NCI-H146 treated with DMSO at 0.1 percent for 48 hours (cell line): Measurements from ENCODE around the gene OR2A7.
"Not testable (repeated sequence)": the region's sequence is repeated elsewhere in the genome, so short reads cannot be mapped to it uniquely, and the experiment has no call there.

ENCODE experiments used
- DNase-seq: peaks from one replicate; lab custom pipeline; 2025; ENCODE audit not compliant: unreplicated experiment; lab: John Stamatoyannopoulos, UW

Gene OR2A7

GRCh38 chr7:144264692-144265091, at the start of gene OR2A7:
OR2A7 (minus strand) TSS chr7:144264792; CDS start chr7:144259628, 5,164 bp downstream.
- not testable (repeated sequence) for DNase-seq

- DNase-seq, result not testable (repeated sequence)
Observed at GRCh38 chr7:144311872-144312469, 47.4 kb upstream of the OR2A7 start, which contains the start of gene OR2A1. OR2A1 (plus strand) TSS chr7:144312419; CDS start chr7:144318125, 5,706 bp downstream.

- DNase-seq, result not testable (repeated sequence)
Observed at GRCh38 chr7:144311218-144311617, 46.6 kb upstream of the OR2A7 start.

GRCh38 chr7:144309702-144310101, 45.1 kb upstream of the OR2A7 start:
- DNase-seq, result not testable (repeated sequence)

- not testable (repeated sequence) for DNase-seq
Observed at GRCh38 chr7:144305156-144305555, 40.6 kb upstream of the OR2A7 start.

GRCh38 chr7:144303607-144304006, 39.0 kb upstream of the OR2A7 start:
- DNase-seq, result not testable (repeated sequence)

- DNase-seq, result not testable (repeated sequence)
Observed at GRCh38 chr7:144302578-144303303, 38.1 kb upstream of the OR2A7 start.

- DNase-seq, result not testable (repeated sequence)
Observed at GRCh38 chr7:144293794-144294499, 29.4 kb upstream of the OR2A7 start.

GRCh38 chr7:144292384-144293161, 28.0 kb upstream of the OR2A7 start:
- DNase-seq, result not testable (repeated sequence)

GRCh38 chr7:144291607-144292006, 27.0 kb upstream of the OR2A7 start:
- DNase-seq, result not testable (repeated sequence)

- not testable (repeated sequence) for DNase-seq
Observed at GRCh38 chr7:144287171-144287784, 22.7 kb upstream of the OR2A7 start.

GRCh38 chr7:144283716-144284115, 19.1 kb upstream of the OR2A7 start:
- not testable (repeated sequence) for DNase-seq

- not testable (repeated sequence) for DNase-seq
Observed at GRCh38 chr7:144282490-144282889, 17.9 kb upstream of the OR2A7 start.

GRCh38 chr7:144281981-144282380, 17.4 kb upstream of the OR2A7 start:
- DNase-seq, result not testable (repeated sequence)

- not testable (repeated sequence) for DNase-seq
Observed at GRCh38 chr7:144280010-144280409, 15.4 kb upstream of the OR2A7 start.

- not testable (repeated sequence) for DNase-seq
Observed at GRCh38 chr7:144275281-144275680, 10.7 kb upstream of the OR2A7 start.

- DNase-seq, result not testable (repeated sequence)
Observed at GRCh38 chr7:144269188-144269587, 4.6 kb upstream of the OR2A7 start, which contains the start of gene CTAGE8. CTAGE8 (minus strand) TSS chr7:144269288; CDS start chr7:144269250, 38 bp downstream.

GRCh38 chr7:144262128-144262527, 2.5 kb downstream of the OR2A7 start:
- not testable (repeated sequence) for DNase-seq

GRCh38 chr7:144259067-144259466, 5.5 kb downstream of the OR2A7 start:
- not testable (repeated sequence) for DNase-seq

GRCh38 chr7:144256112-144256511, 8.5 kb downstream of the OR2A7 start:
- DNase-seq, result no peak
